Endothelial cell of umbilical vein (primary cell): ENCODE data around the gene SHISA7. TPM values are rescaled to one million over a fixed set of nuclear protein-coding genes. Genes with fewer than 3 reads are reported as not detected.

ENCODE experiments used
- BruUV-seq: library from RNA; stranded (reverse); fragments of 400-500 nt; replicated peaks from 2 replicates; lab custom pipeline; 2021; lab: Mats Ljungman, UMichigan
- CTCF ChIA-PET: fragments of 300-600, 350-600 bp; sonication (Branson Sonifier 250); formaldehyde crosslinking; loops from one replicate; lab custom pipeline; 2021; ENCODE audit warnings: antibody characterized with exemption, inconsistent platforms; lab: Charles Lee
- POLR2A ChIA-PET: fragments of 300-600, 350-600 bp; sonication (Branson Sonifier 250); formaldehyde crosslinking; loops from one replicate; lab custom pipeline; 2021; ENCODE audit warnings: antibody characterized with exemption, inconsistent platforms; lab: Charles Lee
- DNase-seq: peaks from one replicate; pipeline ENCODE4 v3.0.0-alpha.2; 2011; ENCODE audit warnings: low read depth, low spot score
- FAIRE-seq: peaks from 2 replicates; lab custom pipeline; 2011; peaks lifted over from hg19 to GRCh38; lab: Jason Lieb, UNC
- H2AFZ ChIP-seq: 2 replicates; pipeline ENCODE4 v1.6.0; 2012; ENCODE audit warnings: low read depth, low read length, control low read depth, inconsistent platforms
- H3K27ac ChIP-seq: 2 replicates; pipeline ENCODE4 v1.5.1; 2011; ENCODE audit warnings: low read depth, mild to moderate bottlenecking, control low read depth, low read length, moderate library complexity; ENCODE audit not compliant: insufficient read depth
- H3K27me3 ChIP-seq, 2 experiments: 2 replicates each; pipeline versions ENCODE4 v1.6.0 to v1.6.1; 2011; ENCODE audit warnings: low read length in 2 of 2, mixed read lengths in 1 of 2; ENCODE audit not compliant: control insufficient read depth in 2 of 2, insufficient read depth in 2 of 2
- H3K36me3 ChIP-seq, 2 experiments: 2 replicates in 1 of 2; 3 replicates in 1 of 2; pipeline ENCODE4 v1.5.1; 2011; ENCODE audit warnings: low read length in 2 of 2, mild to moderate bottlenecking in 1 of 2, moderate library complexity in 1 of 2; ENCODE audit not compliant: control insufficient read depth in 2 of 2, insufficient read depth in 2 of 2; ENCODE audit errors: extremely low read depth in 1 of 2
- H3K4me1 ChIP-seq: 3 replicates; pipeline ENCODE4 v1.5.1; 2011; ENCODE audit warnings: mild to moderate bottlenecking, low read length; ENCODE audit not compliant: control insufficient read depth, insufficient read depth; ENCODE audit errors: extremely low read depth
- H3K4me2 ChIP-seq: 2 replicates; pipeline ENCODE4 v1.6.1; 2011; ENCODE audit warnings: low read length, control low read depth, mixed read lengths; ENCODE audit not compliant: insufficient read depth
- H3K4me3 ChIP-seq, 3 experiments: fragments of 200-600 bp in 1 of 3; sonication (generic), shearing (Covaris generic) in 1 of 3; replicated peaks in 1 of 3; 2 replicates each; pipeline ENCODE4 v1.5.1; 2011 to 2016; ENCODE audit warnings: control low read depth in 3 of 3, low read length in 3 of 3, mild to moderate bottlenecking in 2 of 3, inconsistent platforms in 1 of 3, low read depth in 1 of 3, moderate library complexity in 1 of 3; ENCODE audit not compliant: insufficient read depth in 1 of 3
- H3K79me2 ChIP-seq: 2 replicates; pipeline ENCODE4 v1.6.0; 2012; ENCODE audit warnings: low read length, inconsistent platforms; ENCODE audit not compliant: control insufficient read depth, insufficient read depth
- H3K9ac ChIP-seq: replicated peaks from 2 replicates; pipeline ENCODE3; 2011; ENCODE audit warnings: low read length, control low read depth; ENCODE audit not compliant: insufficient read depth; ENCODE audit errors: extremely low read depth
- H3K9me1 ChIP-seq: replicated peaks from 3 replicates; pipeline ENCODE4 v1.6.0; 2011; ENCODE audit warnings: mild to moderate bottlenecking, low read length; ENCODE audit not compliant: control insufficient read depth, insufficient read depth; ENCODE audit errors: extremely low read depth
- H3K9me3 ChIP-seq: replicated peaks from 2 replicates; pipeline ENCODE4 v1.5.1; 2012; ENCODE audit warnings: low read length, inconsistent platforms; ENCODE audit not compliant: control insufficient read depth, insufficient read depth
- H4K20me1 ChIP-seq: replicated peaks from 2 replicates; pipeline ENCODE3; 2011; ENCODE audit warnings: mild to moderate bottlenecking, low read length; ENCODE audit not compliant: control insufficient read depth, insufficient read depth; ENCODE audit errors: extremely low read depth
- CTCF ChIP-seq, 2 donors: IDR thresholded peaks; 1 replicate in 1 of 2; 2 replicates in 1 of 2; pipeline ENCODE4 v1.5.1; 2011; ENCODE audit warnings: low read length in 2 of 2, mild to moderate bottlenecking in 2 of 2, moderate library complexity in 2 of 2, control low read depth in 1 of 2, inconsistent platforms in 1 of 2, low read depth in 1 of 2; ENCODE audit not compliant: insufficient read depth in 1 of 2; ENCODE audit errors: extremely low read depth in 1 of 2
- EZH2 ChIP-seq: IDR thresholded peaks from 2 replicates; pipeline ENCODE4 v1.6.1; 2012; ENCODE audit warnings: borderline replicate concordance, low read depth, mild to moderate bottlenecking, moderate library complexity, low read length, inconsistent platforms; ENCODE audit not compliant: severe bottlenecking
- FOS ChIP-seq: IDR thresholded peaks from 2 replicates; pipeline ENCODE4 v1.6.1; 2011; ENCODE audit warnings: mild to moderate bottlenecking, low read length, moderate library complexity, borderline replicate concordance; ENCODE audit not compliant: insufficient read depth
- GATA2 ChIP-seq: IDR thresholded peaks from 2 replicates; pipeline ENCODE4 v1.7.0; 2011; ENCODE audit warnings: low read depth, mild to moderate bottlenecking, moderate library complexity, mixed read lengths, low read length; ENCODE audit not compliant: insufficient read length, insufficient read depth
- JUN ChIP-seq: IDR thresholded peaks from 2 replicates; pipeline ENCODE4 v1.6.1; 2011; ENCODE audit warnings: borderline replicate concordance, low read depth; ENCODE audit not compliant: insufficient read length, insufficient read depth
- MAX ChIP-seq: IDR thresholded peaks from 2 replicates; pipeline ENCODE4 v1.6.1; 2011; ENCODE audit not compliant: insufficient read depth, insufficient read length
- MYC ChIP-seq: IDR thresholded peaks from one replicate; pipeline ENCODE4 v1.6.1; 2011; ENCODE audit warnings: mild to moderate bottlenecking, low read depth, low read length
- POLR2A ChIP-seq: IDR thresholded peaks from 2 replicates; pipeline ENCODE4 v1.6.1; 2012; ENCODE audit warnings: low read depth, mild to moderate bottlenecking, control low read depth, low read length
- POLR2AphosphoS5 ChIP-seq: IDR thresholded peaks from 2 replicates; pipeline ENCODE4 v1.6.1; 2012; ENCODE audit warnings: low read depth, mild to moderate bottlenecking, control low read depth, low read length, moderate library complexity; ENCODE audit not compliant: insufficient read depth
- dilution Hi-C: fragments of 300-500 bp; cut with MboI; formaldehyde crosslinking; loops from one replicate; pipeline ENCODE4 v1.15.0; 2019; ENCODE audit warnings: low sequenced_read_pairs; ENCODE audit not compliant: extremely low pct_ligation_motif_present
- intact Hi-C: fragments of 100-400 bp; cut with micrococcal nuclease; formaldehyde crosslinking; loops from one replicate; pipeline ENCODE4 v1.10.0; 2022
- polyA plus RNA-seq, 4 experiments: library from polyadenylated mRNA; depleted of rRNA in 3 of 4; stranded (reverse) in 3 of 4; unstranded in 1 of 4; fragments of >200 nt; gene quantifications; 2 replicates each; pipeline versions ENCODE4 v1.2.1 to v1.2.3, GENCODE V29; 2011 to 2012; ENCODE audit warnings: missing spikeins in 1 of 4
- total RNA-seq: library from RNA; stranded (reverse); gene quantifications from 2 replicates; pipeline ENCODE4 v1.2.3, GENCODE V29; 2021

The SHISA7 gene
- total and polyA plus RNA-seq, 2 donors (not counting 3 experiments of a cell fraction or from before 2014, with no cell fraction given), result not detected

- no peak for FAIRE-seq
- H3K4me3 ChIP-seq, result no peak overlapping the region
- H3K36me3 ChIP-seq, result no peaks in the 10 kb centered on the region
- no peak overlapping the region for H3K4me2 ChIP-seq
- no peaks in the 10 kb centered on the region for H3K9me1 ChIP-seq
- H3K27me3 ChIP-seq, result no peaks in the 10 kb centered on the region
- H3K27ac ChIP-seq, result no peak overlapping the region
- no peak overlapping the region for H3K9ac ChIP-seq
- ChIA-PET CTCF (interaction anchor here (0.8 to 6.1 kb wide), 2 partner anchors 11 to 26 kb away, joined by 4 to 62 read pairs; no protein-coding TSS in a partner anchor), POLR2A (no interaction called here)
- no peaks in the 10 kb centered on the region for H3K9me3 ChIP-seq
- intact Hi-C loops (no loop called here), dilution Hi-C loops (no loop called here)
- H2AFZ ChIP-seq, result no peak overlapping the region
- H3K4me1 ChIP-seq, result peaks cover 10% of the 10 kb centered on the region
- peaks cover 17% of the 10 kb centered on the region for H3K79me2 ChIP-seq
- no peak for DNase-seq
- H4K20me1 ChIP-seq, result no peaks in the 10 kb centered on the region
- BruUV-seq, result no TSS peak
- TF ChIP-seq MYC, result no peak
- no peak for TF ChIP-seq JUN
These were observed 35.3 kb upstream of the SHISA7 start for GRCh38 chr19:55478364-55478763.

- H3K79me2 ChIP-seq, result peaks cover 17% of the 10 kb centered on the region
- CTCF ChIA-PET, result interaction anchor here (0.8 to 6.1 kb wide), 3 partner anchors 9 to 26 kb away, joined by 4 to 62 read pairs (median 14); partner anchors contain the start of gene NAT14
- dilution Hi-C loops, result no loop called here
- H3K4me3 ChIP-seq, result no peak overlapping the region
- peak overlapping the region; percentile 92 for H3K4me2 ChIP-seq
- DNase-seq (no peak), FAIRE-seq (no peak)
- no TSS peak for BruUV-seq
- TF ChIP-seq EZH2 (no peak), CTCF (IDR thresholded peaks at IDR 0.05; ENCODE audit: extremely low read depth in 1 of 2, insufficient read depth in 1 of 2, low read depth in 1 of 2, low read length in 2 of 2) (no peak), POLR2A (no peak), GATA2 (no peak), FOS (no peak), POLR2AphosphoS5 (no peak), JUN (no peak), MAX (no peak), MYC (no peak)
- no peak overlapping the region for H3K27ac ChIP-seq
- intact Hi-C loops, result no loop called here
- H3K27me3 ChIP-seq, result no peaks in the 10 kb centered on the region
- POLR2A ChIA-PET, result no interaction called here
- H2AFZ ChIP-seq, result no peak overlapping the region
- H3K36me3 ChIP-seq, result no peaks in the 10 kb centered on the region
- no peaks in the 10 kb centered on the region for H3K9me1 ChIP-seq
- H3K9me3 ChIP-seq, result no peaks in the 10 kb centered on the region
- peaks cover 10% of the 10 kb centered on the region for H3K4me1 ChIP-seq
- H3K9ac ChIP-seq, result no peak overlapping the region
- no peaks in the 10 kb centered on the region for H4K20me1 ChIP-seq
These were observed 34.8 kb upstream of the SHISA7 start for GRCh38 chr19:55477905-55478304.
